ENCODE data around the gene SRGAP3.

- no peak for TF ChIP-seq POLR2A (IDR thresholded peaks at IDR 0.05)
- no peak for TF ChIP-seq CTCF (IDR thresholded peaks at IDR 0.05)
Observed at GRCh38 chr3:9115336-9115735, 134.1 kb downstream of the SRGAP3 start.

Measured in lower leg skin (tissue), 3 donors.